Pancreas (tissue), 10 donors: ENCODE data around the gene ZNF648. TPM values are rescaled to one million over a fixed set of nuclear protein-coding genes. Genes with fewer than 3 reads are reported as not detected.
A peak's percentile ranks its signal among the peaks of the same experiment; 100 is the strongest.

Source experiments
- ATAC-seq, 4 donors: fragments of 200-7000 bp; cut with Tn5 transposase; one replicate each; pipeline versions ENCODE4 v1.8.0 to v1.9.1; 2020; ENCODE audit warnings: mild to moderate bottlenecking in 4 of 4, moderate library complexity in 4 of 4
- DNase-seq, 6 donors: peaks; one replicate each; pipeline ENCODE4 v3.0.0-alpha.2; 2020
- FAIRE-seq: peaks from 2 replicates; lab custom pipeline; 2012; peaks lifted over from hg19 to GRCh38; lab: Jason Lieb, UNC
- H3K27ac ChIP-seq, 4 donors: fragments of 200-600 bp; sonication (generic); 1 replicate in 3 of 4; 2 replicates in 1 of 4; pipeline versions ENCODE4 v1.5.0 to v1.8.0; 2020
- H3K27me3 ChIP-seq, 4 donors: fragments of 200-600 bp; one replicate each; pipeline ENCODE4 v1.8.0; 2021
- H3K36me3 ChIP-seq, 3 donors: fragments of 200-600 bp; sonication (generic) in 1 of 3; one replicate each; pipeline versions ENCODE4 v1.5.0 to v1.8.0; 2020 to 2021
- H3K4me1 ChIP-seq, 3 donors: fragments of 200-600 bp; one replicate each; pipeline ENCODE4 v1.8.0; 2021
- H3K4me3 ChIP-seq, 4 donors: fragments of 200-600 bp; sonication (generic) in 2 of 4; one replicate each; pipeline versions ENCODE4 v1.5.0 to v1.8.0; 2020 to 2021
- H3K9me3 ChIP-seq, 4 donors: fragments of 200-600 bp; one replicate each; pipeline ENCODE4 v1.8.0; 2021
- WGBS, 2 donors: extraction: QIAGEN DNeasy Blood & Tissue Kit; methylation state at CpG; one replicate each; pipeline ENCODE4 v1.1.7; 2013; 5-methylcytosine and 5-hydroxymethylcytosine counted together
- intact Hi-C, 3 donors: fragments of 100-400 bp; cut with DNase I; formaldehyde crosslinking; loops; one replicate each; pipeline versions ENCODE4 v1.11.1 to v1.14.2; 2022
- polyA plus RNA-seq, 2 donors: library from polyadenylated mRNA; stranded (reverse); fragments of 200-250 nt; gene quantifications; one replicate each; pipeline ENCODE4 v1.2.3, GENCODE V29; 2013
- total RNA-seq, 6 donors: library from RNA; stranded (reverse); fragmentation: NEBNext Ultra II Directional in 4 of 6; extraction: Animal tissue kit (Norgen Biotek cat#: 25700) in 4 of 6; gene quantifications; one replicate each; pipeline versions ENCODE4 v1.2.1 to v1.2.4, GENCODE V29; 2021 to 2023
- TF ChIP-seq, protein P1 (sequence below), 4 donors: fragments of 200-600 bp; sonication (generic) in 3 of 4; IDR thresholded peaks; one replicate each; pipeline versions ENCODE4 v1.5.0 to v1.8.0; 2021; ENCODE audit warnings: antibody characterized with exemption in 4 of 4
- donor health status: healthy with polysubstance abuse.
- donor health status: DM: no; HTN: no; CAD: no; lungs with moderate emphysema.
- donor health status: DM: no; HTN: no; CAD: no.
- donor health status: control.
- donor health status: control.
- donor health status: Bipolar disorder and iron deficiency.
- donor health status: DM: yes; HTN: yes; CAD: no.
- donor health status: DM: no; HTN: no; CAD: no.
- donor health status: DM: no; HTN: no; CAD: no.
- donor health status: DM: yes; HTN: yes; CAD: no.

Gene ZNF648
- total and polyA plus RNA-seq, 8 donors: 0.09 to 0.32 (median 0.17) TPM; not detected in 4

DNA sequence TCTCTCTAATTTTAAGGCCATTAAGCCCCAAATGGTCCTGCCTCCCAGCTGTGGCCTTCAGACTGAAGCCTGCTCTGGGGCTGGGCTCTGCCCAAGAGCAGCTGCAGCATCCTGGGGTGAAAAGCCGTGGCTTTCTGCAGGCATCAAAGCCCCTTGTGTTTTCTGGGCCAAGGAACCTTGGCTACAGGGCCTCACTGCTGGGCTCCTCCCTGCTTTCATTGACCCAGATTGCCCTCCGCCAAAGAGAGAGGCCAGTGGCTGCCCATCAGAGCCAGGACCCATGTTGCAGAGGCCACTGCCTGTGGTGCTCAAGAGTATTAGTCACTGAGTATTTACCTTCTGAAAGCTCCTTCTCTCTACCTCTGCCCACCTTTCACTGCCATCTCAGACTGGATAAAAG lies 1.6 kb downstream of the ZNF648 start:
- H3K9me3 ChIP-seq: no peaks in the 10 kb centered on the region
- TF ChIP-seq, protein P1, sequence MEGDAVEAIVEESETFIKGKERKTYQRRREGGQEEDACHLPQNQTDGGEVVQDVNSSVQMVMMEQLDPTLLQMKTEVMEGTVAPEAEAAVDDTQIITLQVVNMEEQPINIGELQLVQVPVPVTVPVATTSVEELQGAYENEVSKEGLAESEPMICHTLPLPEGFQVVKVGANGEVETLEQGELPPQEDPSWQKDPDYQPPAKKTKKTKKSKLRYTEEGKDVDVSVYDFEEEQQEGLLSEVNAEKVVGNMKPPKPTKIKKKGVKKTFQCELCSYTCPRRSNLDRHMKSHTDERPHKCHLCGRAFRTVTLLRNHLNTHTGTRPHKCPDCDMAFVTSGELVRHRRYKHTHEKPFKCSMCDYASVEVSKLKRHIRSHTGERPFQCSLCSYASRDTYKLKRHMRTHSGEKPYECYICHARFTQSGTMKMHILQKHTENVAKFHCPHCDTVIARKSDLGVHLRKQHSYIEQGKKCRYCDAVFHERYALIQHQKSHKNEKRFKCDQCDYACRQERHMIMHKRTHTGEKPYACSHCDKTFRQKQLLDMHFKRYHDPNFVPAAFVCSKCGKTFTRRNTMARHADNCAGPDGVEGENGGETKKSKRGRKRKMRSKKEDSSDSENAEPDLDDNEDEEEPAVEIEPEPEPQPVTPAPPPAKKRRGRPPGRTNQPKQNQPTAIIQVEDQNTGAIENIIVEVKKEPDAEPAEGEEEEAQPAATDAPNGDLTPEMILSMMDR (IDR thresholded peaks at IDR 0.05): no peak
- no peak for FAIRE-seq
- H3K4me1 ChIP-seq: no peaks in the 10 kb centered on the region
- H3K4me3 ChIP-seq: no peak overlapping the region
- 73 to 87% methylated on average over 2 of the region's 2 CpGs for WGBS, 2 donors
- H3K27ac ChIP-seq: no peak overlapping the region
- intact Hi-C loops: loop anchor here in 1 of 3 donors (10.0 kb wide), 1 partner anchor 575 kb away; the partner anchor contains the start of gene CACNA1E
- DNase-seq: no peak
- ATAC-seq: no peak
- no peaks in the 10 kb centered on the region for H3K36me3 ChIP-seq
- no peaks in the 10 kb centered on the region for H3K27me3 ChIP-seq

DNA sequence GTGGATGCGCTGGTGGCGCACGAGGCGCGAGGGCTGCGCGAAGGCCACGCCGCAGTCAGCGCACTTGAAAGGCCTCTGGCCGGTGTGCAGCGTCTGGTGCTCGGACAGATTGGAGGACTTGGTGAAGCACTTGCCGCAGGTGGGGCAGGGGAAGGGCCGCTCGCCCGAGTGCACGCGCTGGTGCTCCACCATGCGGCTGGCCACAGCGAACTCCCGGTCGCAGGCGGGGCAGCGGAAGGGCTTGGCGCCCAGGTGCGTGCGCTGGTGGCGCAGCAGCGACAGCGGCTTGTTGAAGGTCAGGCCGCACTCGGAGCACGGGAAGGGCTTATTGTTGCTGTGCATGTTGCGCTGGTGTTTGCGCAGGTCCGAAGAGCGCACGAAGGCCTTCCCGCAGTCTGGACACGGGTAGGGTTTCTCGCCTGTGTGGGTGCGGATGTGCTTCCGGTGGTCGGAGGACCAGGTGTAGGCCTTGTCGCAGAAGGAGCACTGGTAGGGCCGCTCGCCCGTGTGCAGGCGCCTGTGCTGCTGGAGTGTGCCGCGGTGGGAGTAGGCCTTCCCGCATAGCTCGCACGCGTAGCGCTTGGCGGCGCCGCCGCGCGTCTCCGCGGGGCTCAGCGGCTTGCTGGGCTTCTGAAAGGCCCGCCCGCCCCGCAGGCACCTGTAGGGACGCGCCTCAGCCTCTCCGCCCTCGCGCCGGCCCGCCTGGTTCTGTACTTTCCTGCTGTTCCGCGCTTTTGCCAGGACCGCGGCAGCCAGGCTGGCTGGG lies 4.7 kb downstream of the ZNF648 start:
- Histone ChIP-seq H3K4me3 (no peak overlapping the region), H3K4me1 (no peaks in the 10 kb centered on the region), H3K36me3 (no peaks in the 10 kb centered on the region), H3K9me3 (no peaks in the 10 kb centered on the region), H3K27me3 (no peaks in the 10 kb centered on the region), H3K27ac (no peak overlapping the region)
- ATAC-seq: no peak
- WGBS, 2 donors: 56 to 59% methylated on average over 80 of the region's 80 CpGs
- intact Hi-C loops: no loop called here
- DNase-seq: peak in 1 of 6 donors; percentile 65
- TF ChIP-seq, protein P1 (IDR thresholded peaks at IDR 0.05): no peak
- no peak for FAIRE-seq

DNA sequence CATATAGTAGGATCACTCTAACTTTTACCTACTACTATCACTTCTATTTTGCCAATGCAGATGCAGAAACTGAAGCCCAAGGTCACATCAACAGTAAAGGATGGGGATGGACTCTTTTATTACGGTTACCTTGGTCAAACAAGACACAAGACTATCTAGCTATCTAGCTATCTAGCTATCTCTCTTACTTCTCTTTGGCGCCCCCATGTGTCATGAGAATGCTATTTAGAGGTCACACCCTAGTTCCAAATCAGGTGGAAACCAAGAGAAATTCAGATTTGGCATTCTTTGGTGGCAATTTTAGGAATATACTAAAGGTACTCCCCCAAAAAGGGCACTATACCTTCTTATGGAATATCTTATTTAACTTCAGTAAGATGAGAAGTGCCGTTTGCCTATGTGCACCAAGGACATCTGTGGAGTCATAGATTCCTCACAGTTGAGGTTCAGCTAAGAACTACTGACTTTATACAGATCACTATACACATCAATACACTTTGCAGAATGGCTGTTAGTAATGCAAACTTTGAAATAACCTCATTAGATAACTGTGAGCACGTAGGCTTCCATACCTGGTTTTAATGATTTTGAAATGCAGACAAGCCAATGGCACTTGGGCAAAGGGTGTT lies 6.7 kb downstream of the ZNF648 start:
- H3K9me3 ChIP-seq: no peaks in the 10 kb centered on the region
- H3K27me3 ChIP-seq: no peaks in the 10 kb centered on the region
- TF ChIP-seq, protein P1 (IDR thresholded peaks at IDR 0.05): peak in 2 of 4 donors; percentile 21 to 23
- ATAC-seq (peak in 2 of 4 donors; percentile 47 to 48), DNase-seq (peak in 1 of 6 donors; percentile 30), FAIRE-seq (no peak)
- H3K27ac ChIP-seq: no peak overlapping the region
- intact Hi-C loops: no loop called here
- no peaks in the 10 kb centered on the region for H3K4me1 ChIP-seq
- 32 to 34% methylated on average over 4 of the region's 4 CpGs for WGBS, 2 donors
- H3K36me3 ChIP-seq: no peaks in the 10 kb centered on the region
- H3K4me3 ChIP-seq: no peak overlapping the region

DNA sequence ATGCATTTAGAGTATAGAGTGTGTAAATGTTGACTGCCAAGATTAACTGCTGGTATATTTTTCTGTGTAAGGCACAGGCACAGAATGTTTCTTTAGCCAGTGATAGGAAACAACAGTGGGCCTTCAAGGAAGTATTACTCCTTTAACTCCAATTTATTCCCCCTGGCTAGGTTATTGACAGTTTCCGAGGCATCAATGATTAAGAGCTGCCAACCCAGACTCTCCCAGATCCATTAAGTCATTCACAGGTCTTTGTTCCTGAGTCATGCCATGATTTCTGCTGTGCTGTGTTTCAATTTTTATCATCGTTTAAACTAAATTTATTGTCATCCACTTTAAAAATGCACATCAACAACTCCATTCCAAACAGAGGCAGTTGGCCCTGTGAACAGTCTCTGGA lies 9.2 kb downstream of the ZNF648 start:
- Histone ChIP-seq H3K9me3 (no peaks in the 10 kb centered on the region), H3K4me3 (no peak overlapping the region), H3K27me3 (no peaks in the 10 kb centered on the region), H3K27ac (no peak overlapping the region), H3K36me3 (no peaks in the 10 kb centered on the region), H3K4me1 (no peaks in the 10 kb centered on the region)
- intact Hi-C loops: no loop called here
- FAIRE-seq (no peak), DNase-seq (no peak), ATAC-seq (no peak)
- TF ChIP-seq, protein P1 (IDR thresholded peaks at IDR 0.05): no peak
- 70 to 81% methylated on average over 2 of the region's 2 CpGs for WGBS, 2 donors

DNA sequence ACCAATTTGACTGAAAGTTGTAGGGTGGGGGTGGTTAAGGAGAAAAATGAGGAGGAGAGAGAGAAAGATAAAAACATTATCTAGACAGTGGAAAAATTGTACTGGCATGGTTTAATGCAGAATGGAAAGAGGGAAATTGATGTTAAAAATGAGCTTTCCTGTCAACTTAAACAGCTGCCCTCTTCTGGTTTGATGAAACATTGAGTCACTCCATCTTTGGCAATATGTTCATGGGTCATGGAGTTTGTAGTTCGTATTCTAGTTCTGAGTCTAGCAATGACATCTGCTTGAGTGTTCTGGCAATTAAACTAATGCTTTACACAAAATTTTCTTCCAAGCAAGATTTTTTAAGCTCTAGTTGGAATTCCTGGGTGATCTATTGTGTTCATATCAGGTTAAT lies 9.6 kb downstream of the ZNF648 start:
- Histone ChIP-seq H3K36me3 (no peaks in the 10 kb centered on the region), H3K4me1 (no peaks in the 10 kb centered on the region), H3K27me3 (no peaks in the 10 kb centered on the region), H3K4me3 (no peak overlapping the region), H3K27ac (no peak overlapping the region), H3K9me3 (no peaks in the 10 kb centered on the region)
- FAIRE-seq (no peak), ATAC-seq (no peak), DNase-seq (no peak)
- WGBS, 2 donors: 81 to 90% methylated on average over 1 of the region's 1 CpG
- intact Hi-C loops: no loop called here
- TF ChIP-seq, protein P1 (IDR thresholded peaks at IDR 0.05): no peak
